Erythroblast (primary cell): ENCODE measurements around the gene GPR101.

ENCODE experiments used
- GATA1 ChIP-seq: IDR thresholded peaks from 2 replicates; pipeline ENCODE4 v1.6.1; 2011; ENCODE audit warnings: low read depth, mild to moderate bottlenecking, control low read depth, low read length, moderate library complexity
- POLR2A ChIP-seq: IDR thresholded peaks from 2 replicates; pipeline ENCODE4 v1.6.1; 2011; ENCODE audit warnings: mild to moderate bottlenecking, low read length

DNA sequence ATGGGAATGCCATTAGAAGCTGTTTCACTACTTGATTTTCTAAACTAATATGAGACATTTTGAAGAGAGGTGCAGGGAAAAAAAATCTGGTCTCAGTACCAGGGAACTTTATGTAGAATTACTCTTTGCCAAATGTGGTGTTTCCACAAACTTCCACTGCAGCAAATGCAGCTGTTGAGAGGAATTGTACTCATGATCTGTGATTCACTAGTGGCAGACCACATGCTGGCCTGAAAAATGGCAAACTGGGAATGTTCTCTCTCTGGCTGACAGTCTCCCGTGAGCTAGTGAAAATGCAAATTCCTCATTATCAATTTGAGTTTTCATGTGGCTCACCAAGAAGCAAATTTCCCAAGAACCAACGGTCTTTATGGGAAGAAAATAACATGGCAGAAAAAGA lies 37.8 kb upstream of the GPR101 start:
- TF ChIP-seq POLR2A (no peak), GATA1 (no peak)
